Gastrocnemius medialis (tissue), 4 donors: ENCODE measurements around the gene TFCP2L1. TPM values are rescaled to one million over a fixed set of nuclear protein-coding genes. Genes with fewer than 3 reads are reported as not detected.

Experiments
- ATAC-seq, 2 donors: fragments of 150-250 bp; one replicate each; pipeline ENCODE4 v1.9.1; 2016
- DNase-seq, 2 donors: peaks; one replicate each; pipeline ENCODE4 v3.0.0-alpha.2; 2019
- H3K27ac ChIP-seq, 4 donors: fragments of 200-600 bp; sonication (generic); 1 replicate in 1 of 4; 2 replicates in 3 of 4; pipeline ENCODE4 v1.5.1; 2016 to 2018; ENCODE audit warnings: mild to moderate bottlenecking in 2 of 4, moderate library complexity in 1 of 4
- H3K27me3 ChIP-seq, 3 donors: fragments of 200-600 bp; sonication (generic) in 2 of 3; 1 replicate in 1 of 3; 2 replicates in 2 of 3; pipeline versions ENCODE4 v1.5.1 to v1.6.0; 2016 to 2019; ENCODE audit warnings: mild to moderate bottlenecking in 1 of 3, moderate library complexity in 1 of 3
- H3K36me3 ChIP-seq, 2 donors: fragments of 200-600 bp; sonication (generic) in 1 of 2; one replicate each; pipeline ENCODE4 v1.5.1; 2017 to 2018
- H3K4me1 ChIP-seq, 2 donors: fragments of 200-600 bp; sonication (generic) in 1 of 2; one replicate each; pipeline ENCODE4 v1.5.1; 2016 to 2017; ENCODE audit warnings: mild to moderate bottlenecking in 2 of 2
- H3K4me3 ChIP-seq, 4 donors: fragments of 200-600 bp; sonication (generic) in 3 of 4; 1 replicate in 1 of 4; 2 replicates in 3 of 4; pipeline ENCODE4 v1.5.1; 2016 to 2019; ENCODE audit warnings: mild to moderate bottlenecking in 2 of 4
- H3K9me3 ChIP-seq, 3 donors: fragments of 200-600 bp; sonication (generic) in 2 of 3; 1 replicate in 1 of 3; 2 replicates in 2 of 3; pipeline ENCODE4 v1.5.1; 2016 to 2019
- CTCF ChIP-seq, 5 experiments: fragments of 450-650 bp in 3 of 5; fragments of 200-600 bp in 2 of 5; sonication (generic) in 2 of 5; IDR thresholded peaks in 4 of 5; conservative IDR thresholded peaks in 1 of 5; 1 replicate in 4 of 5; 2 replicates in 1 of 5; pipeline ENCODE4 v1.5.1; 2016 to 2019; ENCODE audit warnings: antibody characterized with exemption in 5 of 5, mild to moderate bottlenecking in 3 of 5, moderate library complexity in 3 of 5
- POLR2A ChIP-seq, 2 donors: fragments of 450-650 bp; IDR thresholded peaks; one replicate each; pipeline ENCODE4 v1.6.1; 2017; ENCODE audit warnings: antibody characterized with exemption in 2 of 2, mild to moderate bottlenecking in 2 of 2, moderate library complexity in 2 of 2
- in situ Hi-C, 4 donors: fragments of 200-750 bp; cut with MboI; loops; one replicate each; pipeline versions ENCODE4 v1.15.0 to v1.8.0; 2017; ENCODE audit warnings: low sequenced_read_pairs in 4 of 4
- intact Hi-C: fragments of 100-400 bp; cut with DNase I; formaldehyde crosslinking; loops from one replicate; pipeline ENCODE4 v1.15.1; 2023; ENCODE audit warnings: low total_unique reads
- total RNA-seq, 4 donors: library from RNA; depleted of rRNA; stranded (reverse); fragments of >200 nt; gene quantifications; one replicate each; pipeline versions ENCODE4 v1.1.0 to v1.2.3, GENCODE V29; 2016

The TFCP2L1 gene
- total RNA-seq, 4 donors from 2014 or later, result 1.2 to 3.2 (median 1.8) TPM

- in situ Hi-C loops (no loop called here), intact Hi-C loops (no loop called here)
- no peak overlapping the region for H3K27ac ChIP-seq
- DNase-seq (no peak), ATAC-seq (no peak)
- H3K4me1 ChIP-seq, result peaks cover 0 to 11% of the 10 kb centered on the region in 2 donors
- TF ChIP-seq POLR2A (IDR thresholded peaks at IDR 0.05) (no peak), CTCF (IDR thresholded peaks at IDR 0.05 in 4 of 5, conservative IDR thresholded peaks at IDR 0.05 in 1 of 5) (no peak)
- H3K9me3 ChIP-seq, result no peaks in the 10 kb centered on the region
- H3K27me3 ChIP-seq, result no peaks in the 10 kb centered on the region
- no peaks in the 10 kb centered on the region for H3K36me3 ChIP-seq
- no peak overlapping the region for H3K4me3 ChIP-seq
Observed at GRCh38 chr2:121209014-121209610, 75.9 kb downstream of the TFCP2L1 start.

- no peak for DNase-seq
- Histone ChIP-seq H3K4me3 (no peak overlapping the region), H3K4me1 (peaks cover 0 to 11% of the 10 kb centered on the region in 2 donors), H3K36me3 (no peaks in the 10 kb centered on the region), H3K9me3 (no peaks in the 10 kb centered on the region), H3K27me3 (no peaks in the 10 kb centered on the region), H3K27ac (no peak overlapping the region)
- intact Hi-C loops (no loop called here), in situ Hi-C loops (no loop called here)
- ATAC-seq, result no peak
- TF ChIP-seq CTCF (IDR thresholded peaks at IDR 0.05 in 4 of 5, conservative IDR thresholded peaks at IDR 0.05 in 1 of 5), result no peak
- TF ChIP-seq POLR2A (IDR thresholded peaks at IDR 0.05), result no peak
Observed at GRCh38 chr2:121207494-121207893, 77.5 kb downstream of the TFCP2L1 start.

- peak; percentile 82 to 89 for DNase-seq
- TF ChIP-seq POLR2A (IDR thresholded peaks at IDR 0.05) (no peak), CTCF (IDR thresholded peaks at IDR 0.05 in 4 of 5, conservative IDR thresholded peaks at IDR 0.05 in 1 of 5) (no peak)
- in situ Hi-C loops, result no loop called here
Observed at GRCh38 chr2:121205321-121205942, 79.6 kb downstream of the TFCP2L1 start.

GRCh38 chr2:121203591-121204249, 81.3 kb downstream of the TFCP2L1 start:
- intact Hi-C loops, result no loop called here
- in situ Hi-C loops, result no loop called here
- ATAC-seq (no peak), DNase-seq (no peak)
- no peaks in the 10 kb centered on the region for H3K9me3 ChIP-seq
- no peaks in the 10 kb centered on the region for H3K36me3 ChIP-seq
- no peaks in the 10 kb centered on the region for H3K27me3 ChIP-seq
- H3K4me1 ChIP-seq, result peaks cover 0 to 13% of the 10 kb centered on the region in 2 donors
- no peak for TF ChIP-seq POLR2A (IDR thresholded peaks at IDR 0.05)
- TF ChIP-seq CTCF (IDR thresholded peaks at IDR 0.05 in 4 of 5, conservative IDR thresholded peaks at IDR 0.05 in 1 of 5), result no peak
- H3K4me3 ChIP-seq, result no peak overlapping the region
- H3K27ac ChIP-seq, result peak overlapping the region in 1 of 4 donors; percentile 9

More at GRCh38 chr2:121205321-121205942, 79.6 kb downstream of the TFCP2L1 start:
- intact Hi-C loops, result no loop called here
- Histone ChIP-seq H3K4me1 (peaks cover 0 to 11% of the 10 kb centered on the region in 2 donors), H3K27ac (peak overlapping the region in 3 of 4 donors; percentile 44 to 64 (median 57)), H3K36me3 (no peaks in the 10 kb centered on the region), H3K27me3 (no peaks in the 10 kb centered on the region), H3K4me3 (no peak overlapping the region), H3K9me3 (no peaks in the 10 kb centered on the region)
- ATAC-seq, result peak; percentile 93 to 96
